HepG2 (cell line): Measurements from ENCODE around the gene DUS1L. TPM values are rescaled to one million over a fixed set of nuclear protein-coding genes. Genes with fewer than 3 reads are reported as not detected.

Experiments
- ARNT2 ChIP-seq: sonication (generic); formaldehyde crosslinking; IDR thresholded peaks from 2 replicates; pipeline ENCODE4 v1.8.0; 2022; ENCODE audit warnings: mild to moderate bottlenecking, low read depth, missing genetic modification reagents, moderate library complexity
- FOXA3 ChIP-seq: IDR thresholded peaks from 2 replicates; pipeline ENCODE4 v1.6.1; 2016; ENCODE audit warnings: missing genetic modification reagents, missing compliant biosample characterization
- HMGXB3 ChIP-seq: sonication (generic); formaldehyde crosslinking; IDR thresholded peaks from 2 replicates; pipeline ENCODE4 v1.4.0; 2020; ENCODE audit warnings: missing genetic modification reagents, borderline replicate concordance
- KAT8 ChIP-seq: IDR thresholded peaks from 2 replicates; pipeline ENCODE4 v1.6.1; 2016; ENCODE audit warnings: missing genetic modification reagents, missing compliant biosample characterization
- KLF12 ChIP-seq: sonication (generic); formaldehyde crosslinking; IDR thresholded peaks from 2 replicates; pipeline ENCODE4 v1.4.0; 2020; ENCODE audit warnings: missing genetic modification reagents, borderline replicate concordance
- SNAI1 ChIP-seq: sonication (generic); formaldehyde crosslinking; IDR thresholded peaks from 2 replicates; pipeline ENCODE4 v1.5.0; 2020; ENCODE audit warnings: mild to moderate bottlenecking, missing genetic modification reagents, borderline replicate concordance
- WIZ ChIP-seq: sonication (generic); formaldehyde crosslinking; IDR thresholded peaks from 2 replicates; pipeline ENCODE4 v1.5.1; 2020; ENCODE audit warnings: mild to moderate bottlenecking, missing genetic modification reagents
- ZNF180 ChIP-seq: sonication (generic); formaldehyde crosslinking; IDR thresholded peaks from 2 replicates; pipeline ENCODE4 v1.4.0; 2020; ENCODE audit warnings: low read depth, missing genetic modification reagents, borderline replicate concordance
- ZNF264 ChIP-seq: sonication (generic); formaldehyde crosslinking; IDR thresholded peaks from 2 replicates; pipeline ENCODE4 v1.4.0; 2020; ENCODE audit warnings: missing genetic modification reagents
- ZNF780A ChIP-seq: sonication (generic); formaldehyde crosslinking; IDR thresholded peaks from 2 replicates; pipeline ENCODE4 v1.8.0; 2022; ENCODE audit warnings: mild to moderate bottlenecking, missing genetic modification reagents, moderate library complexity
- polyA plus RNA-seq, 8 experiments: library from polyadenylated mRNA; depleted of rRNA in 3 of 8; stranded (reverse) in 7 of 8; unstranded in 1 of 8; fragments of >200 nt; fragmentation: Illumina TruSeq in 4 of 8; extraction: Trizol in 4 of 8; gene quantifications; 2 replicates each; pipeline versions ENCODE4 v1.2.1 to v1.2.3, GENCODE V29; 2011 to 2016; ENCODE audit warnings: low read depth in 4 of 8, missing spikeins in 1 of 8, mixed read lengths in 1 of 8; ENCODE audit not compliant: insufficient read depth in 1 of 8
- total RNA-seq, 5 experiments: library from RNA; depleted of rRNA; stranded (reverse); fragments of >200 nt; fragmentation: Illumina TruSeq; extraction: Trizol; gene quantifications; 2 replicates each; pipeline ENCODE4 v1.2.3, GENCODE V29; 2016; ENCODE audit warnings: low read depth in 1 of 5
- TF ChIP-seq, protein P1 (sequence below): fragments of 450-650 bp; IDR thresholded peaks from 2 replicates; pipeline ENCODE4 v1.6.1; 2017; ENCODE audit warnings: mild to moderate bottlenecking
- TF ChIP-seq, protein P2 (sequence below): IDR thresholded peaks from 2 replicates; pipeline ENCODE4 v1.6.1; 2016; ENCODE audit warnings: missing compliant biosample characterization, missing genetic modification reagents, borderline replicate concordance
- TF ChIP-seq, protein P3 (sequence below): IDR thresholded peaks from 2 replicates; pipeline ENCODE4 v1.6.1; 2016; ENCODE audit warnings: low read depth, control low read depth
- TF ChIP-seq, protein P4 (sequence below): sonication (generic); formaldehyde crosslinking; IDR thresholded peaks from 2 replicates; pipeline ENCODE4 v1.5.0; 2020; ENCODE audit warnings: mild to moderate bottlenecking, missing genetic modification reagents

DUS1L gene
- total and polyA plus RNA-seq, 2 of the 13 experiments (the other 11 are each of a cell fraction or from before 2014, with no cell fraction given): 81.0 to 109 TPM

DNA sequence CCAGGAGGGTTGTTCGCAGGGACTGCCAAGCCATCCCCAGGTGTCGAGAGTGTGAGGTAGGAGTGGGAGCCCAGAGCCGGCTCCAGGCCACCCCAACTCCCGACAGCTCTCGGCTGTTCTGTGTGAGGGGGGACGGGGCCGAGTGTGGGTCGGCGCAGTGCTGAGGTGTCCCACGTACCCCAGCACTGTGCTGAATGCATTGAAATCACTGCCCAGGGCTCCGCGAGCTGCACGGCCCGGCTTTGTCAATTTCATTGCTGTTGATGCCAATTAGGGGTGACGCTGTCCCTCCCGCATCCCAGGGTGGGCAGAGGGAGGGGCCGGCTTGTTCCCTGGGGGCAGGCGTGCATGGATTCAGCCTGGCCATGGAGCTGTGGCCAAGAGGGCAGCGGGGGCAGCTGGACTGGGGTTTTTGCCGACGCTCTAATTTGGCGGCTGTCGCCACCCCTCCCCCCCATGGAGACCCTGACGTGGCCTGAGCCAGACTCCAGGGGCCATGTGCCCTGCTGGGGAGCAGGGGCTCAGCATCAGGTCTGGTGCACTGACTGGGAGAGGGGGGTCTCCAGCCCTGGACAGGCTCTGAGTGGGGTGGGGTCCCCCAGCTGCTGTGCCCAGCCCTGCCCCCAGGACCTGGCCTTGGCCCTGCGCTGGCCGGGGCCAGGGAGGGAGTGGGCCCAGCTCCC, 57.2 kb downstream of the DUS1L start (continued):
- TF ChIP-seq HMGXB3 (CRISPR knock-in tag) (no peak), WIZ (0 out of 2 replicates have a peak, but pooled peaks have one; percentile 37), FOXA3 (CRISPR knock-in tag) (no peak), SNAI1 (CRISPR knock-in tag) (no peak), ARNT2 (CRISPR knock-in tag) (no peak), ZNF780A (no peak), KAT8 (CRISPR knock-in tag) (no peak), ZNF180 (CRISPR knock-in tag) (no peak), ZNF264 (no peak), KLF12 (CRISPR knock-in tag) (no peak)
- TF ChIP-seq, protein P1, sequence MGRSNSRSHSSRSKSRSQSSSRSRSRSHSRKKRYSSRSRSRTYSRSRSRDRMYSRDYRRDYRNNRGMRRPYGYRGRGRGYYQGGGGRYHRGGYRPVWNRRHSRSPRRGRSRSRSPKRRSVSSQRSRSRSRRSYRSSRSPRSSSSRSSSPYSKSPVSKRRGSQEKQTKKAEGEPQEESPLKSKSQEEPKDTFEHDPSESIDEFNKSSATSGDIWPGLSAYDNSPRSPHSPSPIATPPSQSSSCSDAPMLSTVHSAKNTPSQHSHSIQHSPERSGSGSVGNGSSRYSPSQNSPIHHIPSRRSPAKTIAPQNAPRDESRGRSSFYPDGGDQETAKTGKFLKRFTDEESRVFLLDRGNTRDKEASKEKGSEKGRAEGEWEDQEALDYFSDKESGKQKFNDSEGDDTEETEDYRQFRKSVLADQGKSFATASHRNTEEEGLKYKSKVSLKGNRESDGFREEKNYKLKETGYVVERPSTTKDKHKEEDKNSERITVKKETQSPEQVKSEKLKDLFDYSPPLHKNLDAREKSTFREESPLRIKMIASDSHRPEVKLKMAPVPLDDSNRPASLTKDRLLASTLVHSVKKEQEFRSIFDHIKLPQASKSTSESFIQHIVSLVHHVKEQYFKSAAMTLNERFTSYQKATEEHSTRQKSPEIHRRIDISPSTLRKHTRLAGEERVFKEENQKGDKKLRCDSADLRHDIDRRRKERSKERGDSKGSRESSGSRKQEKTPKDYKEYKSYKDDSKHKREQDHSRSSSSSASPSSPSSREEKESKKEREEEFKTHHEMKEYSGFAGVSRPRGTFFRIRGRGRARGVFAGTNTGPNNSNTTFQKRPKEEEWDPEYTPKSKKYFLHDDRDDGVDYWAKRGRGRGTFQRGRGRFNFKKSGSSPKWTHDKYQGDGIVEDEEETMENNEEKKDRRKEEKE: no peak
- TF ChIP-seq, protein P2, sequence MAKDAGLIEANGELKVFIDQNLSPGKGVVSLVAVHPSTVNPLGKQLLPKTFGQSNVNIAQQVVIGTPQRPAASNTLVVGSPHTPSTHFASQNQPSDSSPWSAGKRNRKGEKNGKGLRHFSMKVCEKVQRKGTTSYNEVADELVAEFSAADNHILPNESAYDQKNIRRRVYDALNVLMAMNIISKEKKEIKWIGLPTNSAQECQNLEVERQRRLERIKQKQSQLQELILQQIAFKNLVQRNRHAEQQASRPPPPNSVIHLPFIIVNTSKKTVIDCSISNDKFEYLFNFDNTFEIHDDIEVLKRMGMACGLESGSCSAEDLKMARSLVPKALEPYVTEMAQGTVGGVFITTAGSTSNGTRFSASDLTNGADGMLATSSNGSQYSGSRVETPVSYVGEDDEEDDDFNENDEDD: no peak
- TF ChIP-seq, protein P3, sequence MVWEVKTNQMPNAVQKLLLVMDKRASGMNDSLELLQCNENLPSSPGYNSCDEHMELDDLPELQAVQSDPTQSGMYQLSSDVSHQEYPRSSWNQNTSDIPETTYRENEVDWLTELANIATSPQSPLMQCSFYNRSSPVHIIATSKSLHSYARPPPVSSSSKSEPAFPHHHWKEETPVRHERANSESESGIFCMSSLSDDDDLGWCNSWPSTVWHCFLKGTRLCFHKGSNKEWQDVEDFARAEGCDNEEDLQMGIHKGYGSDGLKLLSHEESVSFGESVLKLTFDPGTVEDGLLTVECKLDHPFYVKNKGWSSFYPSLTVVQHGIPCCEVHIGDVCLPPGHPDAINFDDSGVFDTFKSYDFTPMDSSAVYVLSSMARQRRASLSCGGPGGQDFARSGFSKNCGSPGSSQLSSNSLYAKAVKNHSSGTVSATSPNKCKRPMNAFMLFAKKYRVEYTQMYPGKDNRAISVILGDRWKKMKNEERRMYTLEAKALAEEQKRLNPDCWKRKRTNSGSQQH: no peak
- TF ChIP-seq, protein P4, sequence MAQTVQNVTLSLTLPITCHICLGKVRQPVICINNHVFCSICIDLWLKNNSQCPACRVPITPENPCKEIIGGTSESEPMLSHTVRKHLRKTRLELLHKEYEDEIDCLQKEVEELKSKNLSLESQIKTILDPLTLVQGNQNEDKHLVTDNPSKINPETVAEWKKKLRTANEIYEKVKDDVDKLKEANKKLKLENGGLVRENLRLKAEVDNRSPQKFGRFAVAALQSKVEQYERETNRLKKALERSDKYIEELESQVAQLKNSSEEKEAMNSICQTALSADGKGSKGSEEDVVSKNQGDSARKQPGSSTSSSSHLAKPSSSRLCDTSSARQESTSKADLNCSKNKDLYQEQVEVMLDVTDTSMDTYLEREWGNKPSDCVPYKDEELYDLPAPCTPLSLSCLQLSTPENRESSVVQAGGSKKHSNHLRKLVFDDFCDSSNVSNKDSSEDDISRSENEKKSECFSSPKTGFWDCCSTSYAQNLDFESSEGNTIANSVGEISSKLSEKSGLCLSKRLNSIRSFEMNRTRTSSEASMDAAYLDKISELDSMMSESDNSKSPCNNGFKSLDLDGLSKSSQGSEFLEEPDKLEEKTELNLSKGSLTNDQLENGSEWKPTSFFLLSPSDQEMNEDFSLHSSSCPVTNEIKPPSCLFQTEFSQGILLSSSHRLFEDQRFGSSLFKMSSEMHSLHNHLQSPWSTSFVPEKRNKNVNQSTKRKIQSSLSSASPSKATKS: no peak
